Vagina (tissue), 2 donors: Measurements from ENCODE around the gene NID1. TPM values are rescaled to one million over a fixed set of nuclear protein-coding genes. Genes with fewer than 3 reads are reported as not detected.
"Not testable (repeated sequence)": the region's sequence is repeated elsewhere in the genome, so short reads cannot be mapped to it uniquely, and the experiment has no call there.

Experiments used
- DNase-seq, 2 donors: peaks; one replicate each; pipeline ENCODE4 v3.0.0-alpha.2; 2017; ENCODE audit errors: extremely low spot score in 2 of 2
- H3K27ac ChIP-seq: fragments of 200-600 bp; sonication (generic); one replicate; pipeline ENCODE4 v1.5.1; 2019
- H3K27me3 ChIP-seq: fragments of 200-600 bp; sonication (generic); one replicate; pipeline ENCODE4 v1.5.1; 2019
- H3K36me3 ChIP-seq, 2 donors: fragments of 200-600 bp; sonication (generic); one replicate each; pipeline ENCODE4 v1.5.1; 2017 to 2019
- H3K4me1 ChIP-seq: fragments of 200-600 bp; sonication (generic); one replicate; pipeline ENCODE4 v1.5.1; 2019
- H3K4me3 ChIP-seq, 2 donors: fragments of 200-600 bp; sonication (generic); 1 replicate in 1 of 2; 2 replicates in 1 of 2; pipeline ENCODE4 v1.5.1; 2016 to 2019
- H3K9me3 ChIP-seq: fragments of 200-600 bp; sonication (generic); one replicate; pipeline ENCODE4 v1.5.1; 2019
- POLR2A ChIP-seq, 2 donors: fragments of 450-650 bp; IDR thresholded peaks; one replicate each; pipeline ENCODE4 v1.6.1; 2017; ENCODE audit warnings: antibody characterized with exemption in 2 of 2, mild to moderate bottlenecking in 2 of 2, moderate library complexity in 2 of 2
- POLR2AphosphoS5 ChIP-seq, 2 donors: sonication (generic); formaldehyde crosslinking; IDR thresholded peaks; one replicate each; pipeline ENCODE4 v1.9.0; 2017; ENCODE audit warnings: antibody characterized with exemption in 2 of 2, mild to moderate bottlenecking in 2 of 2, low read depth in 1 of 2; ENCODE audit not compliant: insufficient read depth in 1 of 2
- intact Hi-C: fragments of 100-400 bp; cut with DNase I; formaldehyde crosslinking; loops from one replicate; pipeline ENCODE4 v1.15.1; 2023
- total RNA-seq: library from RNA; depleted of rRNA; stranded (reverse); fragments of >200 nt; gene quantifications from one replicate; pipeline ENCODE4 v1.2.3, GENCODE V29; 2016
- TF ChIP-seq, protein P1 (sequence below), 3 experiments: fragments of 450-650 bp in 2 of 3; fragments of 200-600 bp in 1 of 3; sonication (generic) in 1 of 3; IDR thresholded peaks; one replicate each; pipeline ENCODE4 v1.5.1; 2017 to 2019; ENCODE audit warnings: antibody characterized with exemption in 3 of 3, mild to moderate bottlenecking in 2 of 3, moderate library complexity in 2 of 3

NID1 gene
- total RNA-seq, 1 donor from 2014 or later = 154 TPM

DNA sequence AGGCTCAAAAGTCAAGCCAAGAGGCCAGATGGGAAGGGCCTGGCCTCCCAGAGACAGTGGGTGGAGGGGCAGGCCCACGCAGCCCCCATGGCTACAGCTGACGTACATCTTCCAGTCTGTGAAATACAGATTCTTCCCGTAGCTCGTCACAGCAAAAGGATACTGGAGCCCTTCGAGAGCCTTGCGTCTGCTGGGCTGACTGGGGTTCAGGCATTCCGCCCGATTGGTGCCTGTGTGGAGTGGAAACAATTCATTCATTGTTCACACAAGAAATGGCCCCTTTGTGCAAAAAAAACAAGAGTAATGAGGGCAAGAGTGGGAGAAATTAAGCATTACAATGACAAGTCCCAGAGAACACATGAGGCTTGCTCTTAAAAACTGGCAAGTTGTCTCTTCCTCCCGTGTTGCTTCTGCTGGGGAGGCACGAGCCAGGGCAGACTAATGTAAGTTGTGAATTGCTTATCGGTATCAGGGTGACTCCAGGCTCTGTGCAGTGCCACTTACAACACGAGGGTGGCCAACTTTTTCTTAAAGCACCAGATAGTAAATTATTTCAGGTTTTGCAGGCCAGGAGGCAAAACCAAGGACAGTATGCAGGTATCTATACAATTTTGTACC is 85.1 kb downstream of the NID1 start:
- Histone ChIP-seq H3K4me3 (no peak overlapping the region), H3K4me1 (peaks cover 12% of the 10 kb centered on the region), H3K36me3 (peaks cover 5 to 63% of the 10 kb centered on the region in 2 donors), H3K27me3 (no peaks in the 10 kb centered on the region), H3K27ac (no peak overlapping the region), H3K9me3 (no peaks in the 10 kb centered on the region)
- peak in 1 of 2 donors; percentile 74 for DNase-seq
- intact Hi-C loops = loop anchor here (10.0 kb wide), 2 partner anchors 65 to 115 kb away; partner anchors contain the start of gene LYST
- TF ChIP-seq POLR2A (IDR thresholded peaks at IDR 0.05) (no peak), POLR2AphosphoS5 (IDR thresholded peaks at IDR 0.05; ENCODE audit: insufficient read depth in 1 of 2, low read depth in 1 of 2) (no peak)
- TF ChIP-seq, protein P1, sequence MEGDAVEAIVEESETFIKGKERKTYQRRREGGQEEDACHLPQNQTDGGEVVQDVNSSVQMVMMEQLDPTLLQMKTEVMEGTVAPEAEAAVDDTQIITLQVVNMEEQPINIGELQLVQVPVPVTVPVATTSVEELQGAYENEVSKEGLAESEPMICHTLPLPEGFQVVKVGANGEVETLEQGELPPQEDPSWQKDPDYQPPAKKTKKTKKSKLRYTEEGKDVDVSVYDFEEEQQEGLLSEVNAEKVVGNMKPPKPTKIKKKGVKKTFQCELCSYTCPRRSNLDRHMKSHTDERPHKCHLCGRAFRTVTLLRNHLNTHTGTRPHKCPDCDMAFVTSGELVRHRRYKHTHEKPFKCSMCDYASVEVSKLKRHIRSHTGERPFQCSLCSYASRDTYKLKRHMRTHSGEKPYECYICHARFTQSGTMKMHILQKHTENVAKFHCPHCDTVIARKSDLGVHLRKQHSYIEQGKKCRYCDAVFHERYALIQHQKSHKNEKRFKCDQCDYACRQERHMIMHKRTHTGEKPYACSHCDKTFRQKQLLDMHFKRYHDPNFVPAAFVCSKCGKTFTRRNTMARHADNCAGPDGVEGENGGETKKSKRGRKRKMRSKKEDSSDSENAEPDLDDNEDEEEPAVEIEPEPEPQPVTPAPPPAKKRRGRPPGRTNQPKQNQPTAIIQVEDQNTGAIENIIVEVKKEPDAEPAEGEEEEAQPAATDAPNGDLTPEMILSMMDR (IDR thresholded peaks at IDR 0.05) = no peak

GRCh38 chr1:235979176-235979575 is 85.7 kb downstream of the NID1 start:
- Histone ChIP-seq H3K9me3 (no peaks in the 10 kb centered on the region), H3K27me3 (no peaks in the 10 kb centered on the region), H3K4me3 (no peak overlapping the region), H3K27ac (no peak overlapping the region), H3K4me1 (peaks cover 12% of the 10 kb centered on the region), H3K36me3 (peaks cover 5 to 63% of the 10 kb centered on the region in 2 donors)
- intact Hi-C loops = loop anchor here (10.0 kb wide), 2 partner anchors 66 to 114 kb away; partner anchors contain the start of gene LYST
- DNase-seq = peak in 1 of 2 donors; percentile 76
- TF ChIP-seq POLR2A (IDR thresholded peaks at IDR 0.05) (no peak), POLR2AphosphoS5 (IDR thresholded peaks at IDR 0.05; ENCODE audit: insufficient read depth in 1 of 2, low read depth in 1 of 2) (no peak)
- TF ChIP-seq, protein P1 (IDR thresholded peaks at IDR 0.05) = no peak

DNA sequence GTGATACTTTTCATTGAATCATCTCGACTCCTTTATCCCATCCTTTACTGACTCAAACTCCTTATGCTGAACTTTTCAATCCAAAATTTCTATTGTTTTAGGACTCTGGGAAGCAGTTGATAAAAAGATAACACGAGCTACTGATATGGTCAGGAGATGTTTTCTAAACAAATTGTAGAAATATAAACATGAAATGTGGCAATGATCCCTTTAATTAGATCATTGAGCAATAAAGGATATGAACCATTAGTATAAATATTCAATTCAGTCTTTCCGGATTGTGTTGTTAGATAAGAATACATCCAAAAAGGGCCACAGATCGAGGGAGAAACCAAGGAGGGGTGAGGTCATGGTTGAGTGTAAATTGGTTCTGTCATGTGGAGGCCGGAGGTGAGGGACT is 88.4 kb downstream of the NID1 start:
- no peak for TF ChIP-seq POLR2A (IDR thresholded peaks at IDR 0.05)
- peak in 1 of 2 donors; percentile 12 for TF ChIP-seq POLR2AphosphoS5 (IDR thresholded peaks at IDR 0.05; ENCODE audit: insufficient read depth in 1 of 2, low read depth in 1 of 2)
- intact Hi-C loops = loop anchor here (10.0 kb wide), 2 partner anchors 68 to 112 kb away; partner anchors contain the start of gene LYST
- peaks cover 5 to 49% of the 10 kb centered on the region in 2 donors for H3K36me3 ChIP-seq
- no peaks in the 10 kb centered on the region for H3K9me3 ChIP-seq
- DNase-seq = no peak
- H3K4me3 ChIP-seq = no peak overlapping the region
- H3K4me1 ChIP-seq = peaks cover 1% of the 10 kb centered on the region
- no peaks in the 10 kb centered on the region for H3K27me3 ChIP-seq
- no peak overlapping the region for H3K27ac ChIP-seq

DNA sequence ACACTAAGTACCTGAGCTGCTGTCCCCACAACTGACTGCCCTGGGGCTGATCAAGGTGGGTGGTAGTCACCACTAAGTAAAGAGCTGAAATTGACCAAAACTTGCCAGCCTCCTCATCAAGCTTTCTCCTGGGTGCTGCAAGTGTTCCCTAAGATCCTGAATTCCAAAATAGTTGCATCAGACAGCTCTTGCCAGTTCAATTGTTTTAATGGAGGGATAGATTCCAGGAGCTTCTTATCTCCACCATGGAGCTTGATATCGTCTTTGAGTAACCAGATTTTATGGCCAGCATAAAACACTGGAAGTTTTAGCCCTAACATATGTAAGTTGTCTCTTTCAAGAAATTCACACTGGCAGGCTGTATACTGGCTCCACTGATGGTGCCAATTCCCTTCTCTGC is 90.3 kb downstream of the NID1 start:
- intact Hi-C loops = loop anchor here (10.0 kb wide), 2 partner anchors 70 to 110 kb away; partner anchors contain the start of gene LYST
- no peak for TF ChIP-seq POLR2AphosphoS5 (IDR thresholded peaks at IDR 0.05; ENCODE audit: insufficient read depth in 1 of 2, low read depth in 1 of 2)
- no peak for TF ChIP-seq POLR2A (IDR thresholded peaks at IDR 0.05)
- TF ChIP-seq, protein P1 (IDR thresholded peaks at IDR 0.05) = no peak
- no peaks in the 10 kb centered on the region for H3K9me3 ChIP-seq
- H3K36me3 ChIP-seq = peaks cover 5 to 31% of the 10 kb centered on the region in 2 donors
- peak overlapping the region; percentile 39 for H3K27ac ChIP-seq
- no peak overlapping the region for H3K4me3 ChIP-seq
- DNase-seq = no peak
- peaks cover 9% of the 10 kb centered on the region for H3K4me1 ChIP-seq
- no peaks in the 10 kb centered on the region for H3K27me3 ChIP-seq

- H3K4me1 ChIP-seq, H3K9me3 ChIP-seq, H3K27me3 ChIP-seq, DNase-seq, H3K4me3 ChIP-seq: not testable (repeated sequence)
- intact Hi-C loops = loop anchor here (10.0 kb wide), 2 partner anchors 72 to 108 kb away; partner anchors contain the start of gene LYST
- Histone ChIP-seq H3K27ac (peak overlapping the region; percentile 92), H3K36me3 (peaks cover 3 to 11% of the 10 kb centered on the region in 2 donors)
Observed at GRCh38 chr1:235972691-235973090, 92.2 kb downstream of the NID1 start.

GRCh38 chr1:235972311-235972689 is 92.6 kb downstream of the NID1 start:
- H3K27me3 ChIP-seq = no peaks in the 10 kb centered on the region
- H3K36me3 ChIP-seq = peaks cover 0 to 7% of the 10 kb centered on the region in 2 donors
- peaks cover 9% of the 10 kb centered on the region for H3K4me1 ChIP-seq
- peak overlapping the region; percentile 34 to 46 for H3K4me3 ChIP-seq
- no peaks in the 10 kb centered on the region for H3K9me3 ChIP-seq
- no peak for DNase-seq
- H3K27ac ChIP-seq = peak overlapping the region; percentile 92
- intact Hi-C loops = loop anchor here (10.0 kb wide), 2 partner anchors 73 to 107 kb away; partner anchors contain the start of gene LYST
- no peak for TF ChIP-seq POLR2A (IDR thresholded peaks at IDR 0.05)
- TF ChIP-seq, protein P1 (IDR thresholded peaks at IDR 0.05) = no peak
- no peak for TF ChIP-seq POLR2AphosphoS5 (IDR thresholded peaks at IDR 0.05; ENCODE audit: insufficient read depth in 1 of 2, low read depth in 1 of 2)
